NOMO-1 (cell line): ENCODE results near the gene KRTAP9-8.
A peak's percentile ranks its signal among the peaks of the same experiment; 100 is the strongest.
"Not testable (repeated sequence)": the region's sequence is repeated elsewhere in the genome, so short reads cannot be mapped to it uniquely, and the experiment has no call there.

Experiments used
- DNase-seq, 2 experiments: peaks; one replicate each; lab custom pipeline; 2025; ENCODE audit not compliant: unreplicated experiment in 2 of 2; lab: John Stamatoyannopoulos, UW

Gene KRTAP9-8

GRCh38 chr17:41255381-41256290 is 17.8 kb downstream of the KRTAP9-8 start, which contains the start of gene KRTAP9-9:
Gene KRTAP9-9 (plus strand): TSS chr17:41255384.
- DNase-seq: not testable (repeated sequence)

DNA sequence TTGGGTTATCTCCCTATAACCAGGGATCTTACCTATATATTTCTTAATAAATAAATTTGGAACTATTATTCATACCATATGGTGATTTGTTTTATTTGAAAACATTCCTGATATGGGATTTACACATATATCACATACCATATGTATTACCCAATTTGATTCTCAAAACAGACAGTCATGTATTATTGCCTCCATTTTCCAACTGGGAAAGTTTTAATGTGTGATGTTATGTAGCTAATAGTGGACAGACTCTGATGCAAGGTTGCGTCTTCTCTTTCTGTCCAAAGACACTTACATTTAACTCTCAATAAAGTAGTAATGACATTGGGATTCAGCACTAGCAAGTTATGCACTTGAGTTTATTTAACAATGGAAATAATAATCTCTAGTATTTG is 18.5 kb downstream of the KRTAP9-8 start:
- no peak for DNase-seq

DNA sequence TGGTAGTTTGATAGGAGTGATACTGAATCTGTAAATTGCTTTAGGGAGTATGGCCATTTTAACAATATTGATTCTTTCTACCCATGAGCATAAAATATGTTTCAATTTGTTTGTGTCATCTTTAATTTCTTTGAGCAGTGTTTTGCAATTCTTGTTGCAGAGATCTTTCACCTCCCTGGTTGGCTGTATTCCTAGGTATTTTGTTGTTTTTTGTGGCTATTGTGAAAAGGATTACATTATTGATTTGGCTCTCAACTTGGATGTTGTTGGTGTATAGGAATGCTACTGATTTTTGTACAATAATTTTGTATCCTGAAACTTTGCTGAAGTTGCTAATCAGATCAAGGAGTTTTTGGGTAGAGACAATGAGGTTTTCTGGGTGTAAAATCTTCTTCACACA is 20.6 kb downstream of the KRTAP9-8 start:
- DNase-seq: no peak

DNA sequence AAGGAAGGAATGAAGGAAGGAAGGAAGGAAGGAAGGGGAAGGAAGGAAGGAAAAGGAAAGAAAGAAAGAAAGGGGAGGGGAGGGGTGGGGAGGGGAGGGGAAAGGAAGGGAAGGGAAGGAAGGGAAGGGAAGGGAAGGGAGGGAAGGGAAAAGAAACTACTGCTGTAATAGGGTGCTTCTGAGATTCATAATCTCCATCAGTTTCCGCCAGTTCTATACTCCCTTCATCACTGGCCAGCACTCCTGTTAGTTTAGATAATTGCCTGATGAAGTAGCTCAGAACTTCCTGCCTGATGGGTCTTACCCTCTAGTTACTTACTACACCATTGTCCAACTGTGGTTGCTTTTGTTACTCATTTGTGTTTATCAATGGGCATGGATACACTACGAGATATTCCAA is 25.4 kb downstream of the KRTAP9-8 start:
- no peak for DNase-seq

- DNase-seq: no peak
Observed at GRCh38 chr17:41264599-41264998, 26.8 kb downstream of the KRTAP9-8 start.

GRCh38 chr17:41265078-41265477 is 27.3 kb downstream of the KRTAP9-8 start, which contains the start of gene KRTAP9-6:
Gene KRTAP9-6 (plus strand): TSS chr17:41265378. CDS start chr17:41265378, 0 bp downstream.
- DNase-seq: no peak

- peak; percentile 8 to 58 for DNase-seq
Observed at GRCh38 chr17:41267711-41268110, 29.9 kb downstream of the KRTAP9-8 start.

DNA sequence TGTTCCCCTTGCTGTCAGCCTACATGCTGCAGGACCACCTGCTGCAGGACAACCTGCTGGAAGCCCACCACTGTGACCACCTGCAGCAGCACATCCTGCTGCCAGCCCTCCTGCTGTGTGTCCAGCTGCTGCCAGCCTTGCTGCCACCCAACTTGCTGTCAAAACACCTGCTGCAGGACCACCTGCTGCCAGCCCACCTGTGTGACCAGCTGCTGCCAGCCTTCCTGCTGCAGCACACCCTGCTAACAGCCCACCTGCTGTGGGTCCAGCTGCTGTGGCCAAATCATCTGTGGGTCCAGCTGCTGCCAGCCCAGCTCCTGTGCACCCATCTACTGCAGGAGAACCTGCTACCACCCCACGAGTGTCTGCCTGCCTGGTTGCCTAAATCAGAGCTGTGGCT is 33.5 kb downstream of the KRTAP9-8 start:
- DNase-seq: not testable (repeated sequence)

- no peak for DNase-seq
Observed at GRCh38 chr17:41271858-41272257, 34.1 kb downstream of the KRTAP9-8 start.

DNA sequence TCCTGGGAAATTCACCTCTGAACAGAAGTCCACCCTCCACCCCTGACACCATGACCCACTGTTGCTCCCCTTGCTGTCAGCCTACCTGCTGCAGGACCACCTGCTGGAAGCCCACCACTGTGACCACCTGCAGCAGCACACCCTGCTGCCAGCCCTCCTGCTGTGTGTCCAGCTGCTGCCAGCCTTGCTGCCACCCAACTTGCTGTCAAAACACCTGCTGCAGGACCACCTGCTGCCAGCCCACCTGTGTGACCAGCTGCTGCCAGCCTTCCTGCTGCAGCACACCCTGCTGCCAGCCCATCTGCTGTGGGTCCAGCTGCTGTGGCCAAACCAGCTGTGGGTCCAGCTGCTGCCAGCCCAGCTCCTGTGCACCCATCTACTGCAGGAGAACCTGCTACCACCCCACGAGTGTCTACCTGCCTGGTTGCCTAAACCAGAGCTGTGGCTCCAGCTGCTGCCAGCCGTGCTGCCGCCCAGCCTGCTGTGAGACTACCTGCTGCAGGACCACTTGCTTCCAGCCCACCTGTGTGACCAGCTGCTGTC is 37.9 kb downstream of the KRTAP9-8 start, which contains the start of gene KRTAP9-7:
Gene KRTAP9-7, plus strand, starts transcription at position 51 of the 543 bp plus-strand sequence. Its CDS starts 0 bp downstream, at position 51.
- not testable (repeated sequence) for DNase-seq

GRCh38 chr17:41278176-41278955 is 40.6 kb downstream of the KRTAP9-8 start:
- no peak for DNase-seq

DNA sequence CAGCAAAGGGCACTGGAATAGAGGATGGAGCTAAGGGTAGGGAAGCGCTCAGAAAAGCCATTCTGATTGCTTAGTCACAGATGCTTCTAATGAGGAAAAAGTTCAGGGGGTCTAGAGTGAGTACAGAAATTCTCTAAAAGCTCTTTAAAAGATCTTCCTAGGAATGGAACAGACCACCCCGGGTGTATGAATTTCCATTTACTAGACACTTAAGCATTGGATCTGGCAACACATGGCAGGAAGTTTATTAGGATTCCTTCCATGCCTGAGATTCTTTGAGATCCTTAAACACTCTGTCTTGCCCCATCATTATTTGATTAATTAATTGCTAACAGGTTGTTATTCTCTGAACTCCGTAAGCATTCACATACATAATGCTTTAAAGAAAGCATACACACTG is 46.2 kb downstream of the KRTAP9-8 start:
- DNase-seq: no peak

GRCh38 chr17:41284546-41284945 is 46.7 kb downstream of the KRTAP9-8 start:
- DNase-seq: peak; percentile 28 to 77

DNA sequence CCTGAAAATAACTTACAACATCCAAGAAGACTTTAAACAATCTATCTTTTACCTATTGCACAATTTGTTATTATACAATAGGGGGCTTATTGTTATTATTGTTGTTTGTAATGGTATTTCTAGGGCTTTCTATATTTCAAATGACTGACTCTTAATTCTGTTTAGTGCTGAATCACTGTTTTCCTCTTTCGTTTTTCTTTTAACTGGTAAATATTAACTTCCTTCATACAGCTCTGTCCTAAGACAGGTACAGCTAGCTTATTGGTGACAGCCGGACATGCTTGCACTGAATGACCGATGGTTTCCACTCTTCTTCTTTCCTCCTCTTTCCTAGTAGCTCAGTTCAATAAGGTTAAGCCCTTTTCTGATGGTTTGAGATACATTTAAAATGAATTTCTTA is 49.3 kb downstream of the KRTAP9-8 start:
- no peak for DNase-seq
